ENCODE results near the gene GIMD1.

The GIMD1 gene

GRCh38 chr4:106312377-106312776, 56.2 kb downstream of the GIMD1 start:
- no peak for DNase-seq

All from SHP77 treated with DMSO at 0.1 percent for 48 hours (cell line).